IgD-negative memory B cell (primary cell): ENCODE data around the gene CFAP97D2. TPM values are rescaled to one million over a fixed set of nuclear protein-coding genes. Genes with fewer than 3 reads are reported as not detected.

ENCODE experiments used
- H3K27ac Mint-ChIP-seq, 3 donors: one replicate each; pipeline ENCODE4 v1.8.0; 2020 to 2022; ENCODE audit warnings: mild to moderate bottlenecking in 3 of 3, mixed read lengths in 3 of 3, moderate library complexity in 1 of 3
- H3K27me3 Mint-ChIP-seq: one replicate; pipeline ENCODE4 v1.8.0; 2021; ENCODE audit warnings: mixed read lengths
- H3K36me3 Mint-ChIP-seq: one replicate; pipeline ENCODE4 v1.8.0; 2020; ENCODE audit warnings: mild to moderate bottlenecking, mixed read lengths
- H3K4me1 Mint-ChIP-seq, 3 donors: one replicate each; pipeline ENCODE4 v1.8.0; 2020 to 2022; ENCODE audit warnings: mixed read lengths in 3 of 3, mild to moderate bottlenecking in 1 of 3
- H3K4me3 Mint-ChIP-seq, 4 donors: one replicate each; pipeline ENCODE4 v1.8.0; 2020 to 2022; ENCODE audit warnings: mild to moderate bottlenecking in 4 of 4, mixed read lengths in 4 of 4, moderate library complexity in 3 of 4
- H3K9me3 Mint-ChIP-seq, 3 donors: one replicate each; pipeline ENCODE4 v1.8.0; 2020 to 2021; ENCODE audit warnings: mixed read lengths in 3 of 3, mild to moderate bottlenecking in 1 of 3
- polyA plus RNA-seq: library from polyadenylated mRNA; unstranded; fragments of 300-500 nt; fragmentation: Illumina TruSeq; gene quantifications from one replicate; pipeline ENCODE4 v1.2.3, GENCODE V29; 2021

Gene CFAP97D2
- polyA plus RNA-seq, 1 donor from 2014 or later = not detected

DNA sequence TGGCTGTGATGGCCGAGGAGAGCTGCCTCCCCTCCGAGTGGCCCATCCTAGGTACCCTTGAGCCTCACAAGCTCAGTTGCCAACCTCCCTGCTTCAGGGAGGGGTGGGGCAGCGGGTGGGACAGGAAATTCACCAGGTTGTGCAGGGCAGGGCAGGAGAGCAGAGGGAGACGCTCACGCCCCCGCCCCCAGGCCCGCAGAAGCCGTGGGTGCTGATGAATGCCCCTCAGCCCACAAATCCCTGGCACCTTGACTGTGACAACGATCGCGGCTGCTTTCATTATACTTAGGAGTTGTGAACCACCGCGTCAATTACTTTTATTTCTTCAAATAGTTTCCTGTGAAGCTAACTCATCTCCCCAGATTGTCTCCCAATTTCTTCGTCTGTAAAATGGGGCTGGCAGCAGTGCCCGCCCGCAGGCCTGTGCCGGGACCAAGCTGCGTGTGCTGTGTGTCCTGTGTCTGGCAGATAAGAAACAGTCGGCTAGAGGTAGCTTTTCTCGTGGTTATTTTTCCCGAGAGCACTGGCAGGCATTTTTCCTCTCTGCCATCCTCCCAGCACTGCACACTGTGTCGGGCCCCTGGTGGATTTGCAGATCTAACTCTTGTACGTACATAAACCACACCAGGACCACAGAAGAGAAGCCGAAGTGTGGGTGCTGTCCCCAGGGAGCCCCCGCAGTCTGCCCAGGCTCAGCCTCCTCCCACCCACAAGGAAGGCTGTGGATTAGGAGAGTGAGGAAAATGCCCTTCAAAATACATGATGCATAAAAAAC lies 38.7 kb upstream of the CFAP97D2 start:
- H3K27me3 Mint-ChIP-seq = no peaks in the 10 kb centered on the region
- no peaks in the 10 kb centered on the region for H3K36me3 Mint-ChIP-seq
- no peak overlapping the region for H3K4me3 Mint-ChIP-seq
- no peaks in the 10 kb centered on the region for H3K9me3 Mint-ChIP-seq
- peaks cover 4 to 10% (median 9%) of the 10 kb centered on the region in 3 donors for H3K4me1 Mint-ChIP-seq
- H3K27ac Mint-ChIP-seq = no peak overlapping the region

DNA sequence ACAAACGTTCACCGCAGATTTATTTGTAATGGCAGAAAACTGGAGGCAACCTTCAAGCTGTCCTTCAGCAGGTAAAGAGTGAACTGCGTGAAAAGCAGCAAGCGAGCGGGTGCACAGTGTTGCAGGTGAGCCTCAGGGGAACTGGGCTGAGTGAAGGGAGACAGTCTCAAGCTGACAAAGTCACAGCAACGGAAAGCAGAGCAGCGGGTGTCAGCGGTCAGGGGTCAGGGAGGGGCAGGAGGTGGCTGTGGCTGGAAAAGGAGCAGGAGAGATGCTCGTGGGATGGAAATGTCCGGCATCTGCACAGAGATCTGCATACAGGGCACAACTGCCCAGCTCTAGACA lies 38.2 kb upstream of the CFAP97D2 start:
- Mint-ChIP-seq H3K27me3 (peaks cover 2% of the 10 kb centered on the region), H3K36me3 (no peaks in the 10 kb centered on the region), H3K4me1 (peaks cover 4 to 15% (median 14%) of the 10 kb centered on the region in 3 donors), H3K4me3 (no peak overlapping the region), H3K27ac (no peak overlapping the region), H3K9me3 (no peaks in the 10 kb centered on the region)

DNA sequence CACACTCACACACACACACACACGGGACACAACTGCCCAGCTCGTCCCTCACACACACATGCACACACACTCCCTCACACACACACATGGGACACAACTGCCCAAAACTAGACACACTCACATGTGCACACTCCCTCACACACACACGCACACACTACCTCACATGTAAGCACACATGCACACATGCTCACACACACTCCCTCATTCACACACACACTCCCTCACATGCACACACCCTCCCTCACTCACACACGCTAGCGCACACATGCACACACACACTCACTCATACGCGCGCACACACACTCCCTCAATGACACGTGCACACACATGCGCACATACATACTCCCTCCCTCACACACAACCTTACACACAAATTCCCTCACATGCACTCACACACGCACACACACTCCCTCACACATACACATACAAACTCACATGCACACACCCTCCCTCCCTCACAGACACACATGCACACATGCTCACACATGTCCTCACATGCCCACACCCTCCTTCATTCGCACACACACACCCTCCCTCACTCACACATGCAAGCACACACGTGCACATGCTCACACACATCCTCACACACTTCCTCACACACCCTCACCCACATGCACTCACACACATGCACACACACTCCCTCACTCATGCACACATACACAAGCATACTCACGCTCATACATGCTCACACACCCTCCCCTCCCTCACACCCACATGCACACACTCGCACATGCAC lies 37.6 kb upstream of the CFAP97D2 start:
- no peak overlapping the region for H3K27ac Mint-ChIP-seq
- H3K9me3 Mint-ChIP-seq = no peaks in the 10 kb centered on the region
- H3K36me3 Mint-ChIP-seq = no peaks in the 10 kb centered on the region
- peaks cover 6 to 20% (median 18%) of the 10 kb centered on the region in 3 donors for H3K4me1 Mint-ChIP-seq
- H3K27me3 Mint-ChIP-seq = peaks cover 3% of the 10 kb centered on the region
- H3K4me3 Mint-ChIP-seq = no peak overlapping the region

DNA sequence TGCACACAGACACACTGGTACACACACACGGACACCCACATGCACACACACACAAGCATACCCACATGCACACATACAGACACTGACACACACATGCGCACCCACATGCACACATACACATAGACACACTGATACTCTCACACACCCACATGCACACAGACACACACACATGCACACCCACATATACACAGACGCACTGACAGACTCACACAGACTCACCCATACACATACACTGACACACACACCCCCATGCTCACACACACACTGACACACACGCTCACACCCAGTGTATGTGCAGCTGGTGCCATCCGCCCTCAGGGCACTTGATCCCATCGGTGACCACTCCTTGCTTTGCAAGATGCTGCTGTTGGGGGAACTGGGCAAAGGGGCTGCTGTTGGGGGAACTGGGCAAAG lies 36.9 kb upstream of the CFAP97D2 start:
- H3K27ac Mint-ChIP-seq = no peak overlapping the region
- H3K36me3 Mint-ChIP-seq = peaks cover 2% of the 10 kb centered on the region
- H3K27me3 Mint-ChIP-seq = peaks cover 6% of the 10 kb centered on the region
- H3K9me3 Mint-ChIP-seq = no peaks in the 10 kb centered on the region
- no peak overlapping the region for H3K4me3 Mint-ChIP-seq
- H3K4me1 Mint-ChIP-seq = peaks cover 11 to 27% (median 25%) of the 10 kb centered on the region in 3 donors

DNA sequence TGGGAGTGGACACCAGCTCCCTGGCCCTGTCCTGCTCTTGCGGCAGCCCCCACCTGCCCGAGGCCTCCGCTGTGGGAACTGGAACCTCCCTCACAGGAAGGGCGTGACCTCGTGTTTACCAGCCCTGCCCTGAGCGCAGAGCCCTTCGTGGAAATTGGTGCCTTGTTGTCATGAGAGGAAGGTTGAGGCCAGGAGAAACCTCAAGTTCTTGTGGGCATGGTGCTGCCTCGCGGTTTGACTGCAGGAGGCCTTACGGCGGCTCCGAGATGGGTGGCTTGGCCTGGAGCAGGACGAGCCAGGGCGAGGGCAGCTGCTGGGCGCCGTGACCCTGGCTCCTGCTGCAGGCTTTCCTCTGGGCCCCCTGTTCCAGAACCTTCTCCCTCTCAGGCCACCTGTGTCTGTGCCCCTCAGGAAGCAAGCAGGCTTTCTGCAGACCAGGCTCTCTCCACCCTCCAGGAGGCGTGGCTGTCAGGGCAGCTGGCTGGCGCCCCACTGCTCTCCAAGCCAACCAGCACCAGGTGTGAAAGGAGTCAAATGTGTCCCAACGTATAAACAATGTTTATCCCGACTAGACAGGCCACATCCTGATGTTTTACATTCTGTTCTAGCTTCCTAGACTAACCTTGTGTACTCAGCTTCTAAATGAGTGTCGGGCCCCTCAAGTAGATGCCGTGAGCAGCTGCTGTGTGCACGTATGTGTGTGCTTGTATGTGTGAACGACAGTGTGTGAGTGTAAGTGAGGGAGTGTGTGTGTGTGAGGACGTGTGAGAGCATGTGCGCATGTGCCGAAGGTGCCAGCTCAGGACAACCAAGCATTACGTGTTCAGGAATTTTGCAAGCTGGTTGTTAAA lies 36.2 kb upstream of the CFAP97D2 start:
- no peaks in the 10 kb centered on the region for H3K9me3 Mint-ChIP-seq
- H3K4me3 Mint-ChIP-seq = no peak overlapping the region
- peaks cover 2% of the 10 kb centered on the region for H3K36me3 Mint-ChIP-seq
- peaks cover 7% of the 10 kb centered on the region for H3K27me3 Mint-ChIP-seq
- H3K4me1 Mint-ChIP-seq = peaks cover 12 to 28% (median 27%) of the 10 kb centered on the region in 3 donors
- H3K27ac Mint-ChIP-seq = no peak overlapping the region

DNA sequence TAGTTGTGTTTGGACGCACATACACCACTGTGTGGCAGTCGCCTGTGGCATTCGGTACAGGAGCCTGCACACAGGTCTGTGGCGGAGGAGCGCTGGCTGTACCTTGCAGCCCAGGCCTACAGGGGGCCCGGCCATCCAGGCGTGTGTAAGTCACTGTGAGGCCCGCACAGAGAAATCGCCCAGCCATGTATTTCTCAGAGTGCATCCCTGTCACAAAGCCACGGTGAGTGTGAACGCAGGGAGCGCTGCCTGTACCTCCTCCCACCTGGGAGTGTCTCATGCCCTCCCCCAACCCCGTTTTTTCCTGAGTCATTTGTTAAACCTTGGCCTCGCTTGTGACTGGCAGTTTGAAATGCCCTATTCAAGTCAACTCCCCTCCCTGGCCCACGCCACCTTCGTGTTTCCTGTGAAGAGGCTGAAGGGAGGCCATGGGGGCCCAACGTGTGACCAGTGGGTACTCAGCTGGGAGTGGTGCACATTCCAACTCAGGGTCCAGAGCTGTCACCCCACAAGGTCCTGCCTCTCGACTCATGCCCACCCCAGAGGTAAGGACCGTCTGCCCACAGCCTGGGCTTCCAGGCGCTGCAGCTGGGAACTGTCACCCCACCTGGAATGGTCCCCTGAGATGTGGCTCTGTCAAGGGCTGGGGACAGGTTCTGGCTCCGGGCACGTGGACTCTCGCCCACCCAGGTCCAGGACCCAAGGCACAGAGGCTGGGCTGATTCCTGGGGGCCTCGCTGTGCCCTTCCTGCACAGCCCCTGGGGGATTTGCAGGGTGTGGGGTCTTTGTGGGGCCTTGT lies 35.1 kb upstream of the CFAP97D2 start:
- peaks cover 22 to 39% (median 38%) of the 10 kb centered on the region in 3 donors for H3K4me1 Mint-ChIP-seq
- peaks cover 9% of the 10 kb centered on the region for H3K27me3 Mint-ChIP-seq
- no peak overlapping the region for H3K4me3 Mint-ChIP-seq
- peak overlapping the region in 1 of 3 donors; percentile 89 for H3K27ac Mint-ChIP-seq
- H3K9me3 Mint-ChIP-seq = no peaks in the 10 kb centered on the region
- H3K36me3 Mint-ChIP-seq = peaks cover 2% of the 10 kb centered on the region

DNA sequence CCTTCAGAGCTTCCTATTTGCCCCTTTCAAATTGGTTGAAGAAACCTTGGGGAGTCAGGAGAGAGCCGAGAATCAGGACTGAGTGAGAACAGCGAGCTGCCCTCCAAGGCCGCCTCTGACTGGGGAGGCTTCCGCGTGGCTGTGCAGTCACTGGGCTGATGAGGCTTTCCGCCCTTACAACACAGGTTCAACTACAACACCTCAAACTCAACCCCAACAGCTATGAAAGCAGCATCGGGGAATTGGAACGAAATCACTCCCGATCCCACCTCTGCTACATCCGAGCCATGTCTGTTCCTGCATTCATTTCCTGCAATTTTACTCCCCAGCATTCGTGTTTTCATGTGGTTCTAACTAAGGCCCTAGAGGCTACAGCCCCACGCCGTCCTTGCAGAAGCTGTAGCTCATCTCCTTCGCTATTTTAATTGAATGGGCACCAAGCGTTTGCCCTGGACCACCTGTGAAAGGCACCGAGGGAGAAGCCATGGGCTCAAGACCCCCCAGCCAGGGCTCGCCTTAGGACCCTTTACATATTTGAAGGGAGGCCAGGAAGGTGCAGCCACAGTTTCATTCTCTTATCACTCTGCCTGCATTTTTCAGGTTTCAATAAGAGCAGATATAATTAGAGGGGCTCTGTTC lies 34.3 kb upstream of the CFAP97D2 start:
- peak overlapping the region in 2 of 3 donors; percentile 8 to 86 for H3K27ac Mint-ChIP-seq
- peak overlapping the region in 1 of 4 donors; percentile 77 for H3K4me3 Mint-ChIP-seq
- H3K4me1 Mint-ChIP-seq = peaks cover 22 to 43% (median 40%) of the 10 kb centered on the region in 3 donors
- H3K9me3 Mint-ChIP-seq = no peaks in the 10 kb centered on the region
- H3K36me3 Mint-ChIP-seq = peaks cover 2% of the 10 kb centered on the region
- peaks cover 9% of the 10 kb centered on the region for H3K27me3 Mint-ChIP-seq

DNA sequence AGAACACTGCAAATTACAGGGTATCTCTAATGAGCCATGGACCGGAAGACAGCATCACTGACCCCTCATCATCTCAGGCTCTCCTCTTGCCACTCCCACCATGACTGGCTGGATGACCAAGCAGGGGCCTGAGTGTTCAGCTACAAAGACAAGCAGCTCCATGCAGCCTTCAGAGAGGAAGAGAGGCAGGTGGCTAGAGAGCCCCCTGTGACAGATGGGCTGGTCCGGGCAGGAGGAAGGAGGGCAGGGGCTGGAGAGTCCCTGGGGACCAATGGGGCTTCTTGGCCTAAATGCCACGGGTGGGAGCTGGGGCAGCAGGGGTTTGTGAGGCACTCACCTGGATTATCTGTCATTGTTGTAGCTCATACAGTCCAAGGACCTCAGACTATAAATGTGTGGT lies 33.8 kb upstream of the CFAP97D2 start:
- peak overlapping the region in 2 of 3 donors; percentile 21 to 86 for H3K27ac Mint-ChIP-seq
- peaks cover 2% of the 10 kb centered on the region for H3K36me3 Mint-ChIP-seq

DNA sequence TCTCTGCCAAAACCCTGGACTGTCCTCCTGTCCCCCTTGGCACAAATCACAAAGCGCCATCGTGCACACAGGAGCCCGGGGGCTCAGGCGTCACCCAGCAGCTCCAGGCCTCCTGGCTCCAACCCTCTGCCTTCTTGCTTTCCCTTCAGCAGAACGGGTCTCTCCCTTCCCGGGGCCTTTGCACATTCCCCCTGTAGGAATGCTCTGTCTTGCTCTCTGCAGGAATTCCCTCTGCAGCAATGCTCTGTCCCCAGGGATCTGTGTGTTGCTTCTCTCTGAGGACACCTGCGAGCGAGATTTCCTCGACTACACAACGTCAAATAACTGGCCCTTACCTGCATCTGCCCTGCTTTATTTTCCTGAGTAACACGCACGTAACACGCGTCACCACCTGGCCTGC lies 33.3 kb upstream of the CFAP97D2 start:
- peak overlapping the region in 2 of 3 donors; percentile 4 to 21 for H3K27ac Mint-ChIP-seq
- H3K27me3 Mint-ChIP-seq = peaks cover 9% of the 10 kb centered on the region
- peaks cover 22 to 45% (median 40%) of the 10 kb centered on the region in 3 donors for H3K4me1 Mint-ChIP-seq

More for the DNA sequence above, 33.8 kb upstream of the CFAP97D2 start:
- Mint-ChIP-seq H3K4me3 (no peak overlapping the region), H3K9me3 (no peaks in the 10 kb centered on the region), H3K4me1 (peaks cover 22 to 43% (median 40%) of the 10 kb centered on the region in 3 donors), H3K27me3 (peaks cover 9% of the 10 kb centered on the region)

DNA sequence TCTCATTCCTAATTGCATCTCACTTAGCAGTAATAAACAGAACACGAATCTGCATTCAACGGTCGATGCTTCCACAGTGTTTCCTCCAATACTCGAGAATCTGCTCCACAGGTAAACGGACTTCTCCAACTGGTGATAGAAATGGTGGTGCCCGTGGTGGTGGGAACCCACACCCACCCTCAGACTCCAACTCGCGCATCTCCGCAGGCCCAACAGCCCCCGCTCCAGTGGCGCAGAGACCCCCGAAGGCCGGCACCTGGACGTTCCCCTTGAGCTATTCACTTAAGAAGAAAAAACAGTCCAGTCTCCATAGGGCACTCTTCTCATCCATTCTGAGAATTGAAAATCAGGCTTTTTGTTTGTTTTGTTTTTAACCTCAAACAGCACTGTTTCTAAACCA lies 32.9 kb upstream of the CFAP97D2 start:
- H3K27ac Mint-ChIP-seq = peak overlapping the region in 2 of 3 donors; percentile 4 to 93
- no peaks in the 10 kb centered on the region for H3K9me3 Mint-ChIP-seq
- H3K36me3 Mint-ChIP-seq = peaks cover 2% of the 10 kb centered on the region
- H3K27me3 Mint-ChIP-seq = peaks cover 9% of the 10 kb centered on the region
- peaks cover 22 to 45% (median 40%) of the 10 kb centered on the region in 3 donors for H3K4me1 Mint-ChIP-seq
- H3K4me3 Mint-ChIP-seq = peak overlapping the region in 3 of 4 donors; percentile 36 to 93 (median 54)

More for the DNA sequence above, 33.3 kb upstream of the CFAP97D2 start:
- H3K9me3 Mint-ChIP-seq = no peaks in the 10 kb centered on the region
- H3K4me3 Mint-ChIP-seq = no peak overlapping the region
- peaks cover 2% of the 10 kb centered on the region for H3K36me3 Mint-ChIP-seq

DNA sequence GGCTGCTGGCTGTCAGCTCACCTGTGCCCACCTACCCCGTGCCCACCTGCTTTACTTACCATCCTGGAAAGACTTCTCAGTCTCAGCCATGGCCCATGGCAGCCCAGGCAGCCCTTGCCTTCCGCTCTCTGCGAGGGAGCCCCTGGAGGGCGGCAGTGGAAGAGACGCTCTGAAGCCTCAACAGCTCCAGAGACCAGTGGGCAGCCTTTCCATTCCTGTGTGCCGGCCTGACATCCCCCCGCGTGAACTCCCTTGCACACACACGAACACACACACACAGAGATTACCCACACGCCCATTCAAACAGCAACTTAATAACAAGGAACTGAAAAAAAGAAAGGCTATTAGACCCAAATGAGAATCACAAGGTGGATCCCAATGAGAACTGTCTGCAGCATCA lies 32.4 kb upstream of the CFAP97D2 start:
- peaks cover 2% of the 10 kb centered on the region for H3K36me3 Mint-ChIP-seq
- H3K27ac Mint-ChIP-seq = peak overlapping the region; percentile 73 to 93 (median 90)
- H3K9me3 Mint-ChIP-seq = no peaks in the 10 kb centered on the region
- peaks cover 22 to 45% (median 41%) of the 10 kb centered on the region in 3 donors for H3K4me1 Mint-ChIP-seq
- H3K4me3 Mint-ChIP-seq = peak overlapping the region; percentile 15 to 93 (median 49)
- peaks cover 9% of the 10 kb centered on the region for H3K27me3 Mint-ChIP-seq

DNA sequence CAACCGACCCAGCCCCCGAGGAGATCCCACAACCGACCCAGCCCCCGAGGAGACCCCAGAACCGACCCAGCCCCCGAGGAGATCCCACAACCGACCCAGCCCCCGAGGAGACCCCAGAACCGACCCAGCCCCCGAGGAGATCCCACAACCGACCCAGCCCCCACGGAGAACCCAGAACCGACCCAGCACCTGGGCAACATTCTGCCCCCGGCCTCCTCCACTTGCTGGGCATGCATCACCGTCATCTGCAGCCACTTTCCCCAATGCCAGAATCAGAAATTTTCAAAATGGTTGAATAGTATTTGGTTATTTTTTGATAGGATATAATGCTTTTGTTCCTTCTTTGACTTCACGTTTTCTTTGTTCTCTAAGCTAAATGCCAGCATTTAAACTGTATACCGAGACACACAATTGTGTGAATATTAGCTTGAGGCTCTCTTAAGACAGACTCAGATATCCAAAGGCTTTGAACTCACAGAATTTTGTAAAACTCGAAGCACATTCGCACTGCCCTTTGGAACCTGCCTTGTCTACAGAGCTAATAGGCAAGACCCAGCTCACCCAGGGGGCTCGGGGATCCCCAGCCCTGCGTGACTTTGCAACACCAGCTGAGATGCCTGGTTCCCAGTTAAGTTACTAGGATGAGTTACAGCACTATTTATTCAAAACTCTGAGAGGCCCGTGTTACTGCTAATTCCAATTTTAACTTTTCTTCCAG lies 31.1 kb upstream of the CFAP97D2 start:
- peak overlapping the region; percentile 71 to 99 (median 92) for H3K27ac Mint-ChIP-seq

DNA sequence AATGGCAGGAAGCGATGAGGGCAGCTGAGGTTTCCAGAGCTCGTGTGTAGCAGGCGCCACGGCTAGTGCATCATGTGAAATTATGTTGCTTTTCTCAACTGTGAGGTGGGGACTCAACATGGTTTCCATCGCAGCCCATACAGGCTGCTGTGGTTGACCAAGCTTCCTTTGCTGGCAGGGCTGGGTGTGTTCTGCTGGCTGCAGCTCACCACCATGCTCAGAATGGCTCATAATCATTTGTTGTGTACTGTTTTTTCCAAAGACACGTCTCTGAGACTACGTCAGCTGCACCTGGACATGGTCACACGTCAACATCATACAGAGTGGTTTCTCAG lies 30.6 kb upstream of the CFAP97D2 start:
- peaks cover 9% of the 10 kb centered on the region for H3K27me3 Mint-ChIP-seq
- H3K4me1 Mint-ChIP-seq = peaks cover 22 to 45% (median 41%) of the 10 kb centered on the region in 3 donors

More for the DNA sequence above, 31.1 kb upstream of the CFAP97D2 start:
- peak overlapping the region; percentile 25 to 82 (median 64) for H3K4me3 Mint-ChIP-seq
- peaks cover 22 to 45% (median 41%) of the 10 kb centered on the region in 3 donors for H3K4me1 Mint-ChIP-seq
- peaks cover 9% of the 10 kb centered on the region for H3K27me3 Mint-ChIP-seq
- no peaks in the 10 kb centered on the region for H3K9me3 Mint-ChIP-seq
- H3K36me3 Mint-ChIP-seq = peaks cover 2% of the 10 kb centered on the region

More for the DNA sequence above, 30.6 kb upstream of the CFAP97D2 start:
- Mint-ChIP-seq H3K4me3 (peak overlapping the region; percentile 25 to 82 (median 64)), H3K9me3 (no peaks in the 10 kb centered on the region), H3K27ac (peak overlapping the region; percentile 71 to 99 (median 92)), H3K36me3 (peaks cover 2% of the 10 kb centered on the region)
